Astrocyte (in vitro differentiated cells and primary cell): Measurements from ENCODE around the gene CHST3. TPM values are rescaled to one million over a fixed set of nuclear protein-coding genes. Genes with fewer than 3 reads are reported as not detected.

Experiments
- DNase-seq: peaks from one replicate; pipeline ENCODE4 v3.0.0-alpha.2; 2010; ENCODE audit warnings: low read depth
- FAIRE-seq: peaks from 2 replicates; lab custom pipeline; 2011; peaks lifted over from hg19 to GRCh38; lab: Jason Lieb, UNC
- H2AFZ ChIP-seq: 2 replicates; pipeline ENCODE4 v1.6.0; 2012; ENCODE audit warnings: low read depth, low read length, inconsistent platforms
- H3K27ac ChIP-seq: 2 replicates; pipeline ENCODE4 v1.5.1; 2011; ENCODE audit warnings: low read depth, low read length, inconsistent platforms
- H3K27me3 ChIP-seq: 2 replicates; pipeline ENCODE4 v1.6.0; 2011; ENCODE audit warnings: low read length, inconsistent platforms; ENCODE audit not compliant: insufficient read depth
- H3K36me3 ChIP-seq: 2 replicates; pipeline ENCODE4 v1.5.1; 2011; ENCODE audit warnings: low read length, inconsistent platforms; ENCODE audit not compliant: insufficient read depth
- H3K4me1 ChIP-seq: 2 replicates; pipeline ENCODE4 v1.5.1; 2011; ENCODE audit warnings: low read length, inconsistent platforms; ENCODE audit not compliant: insufficient read depth
- H3K4me2 ChIP-seq: 2 replicates; pipeline ENCODE4 v1.6.0; 2012; ENCODE audit warnings: low read length, inconsistent platforms
- H3K4me3 ChIP-seq: 2 replicates; pipeline ENCODE4 v1.5.1; 2011; ENCODE audit warnings: low read depth, mild to moderate bottlenecking, low read length, inconsistent platforms; ENCODE audit not compliant: insufficient read depth
- H3K79me2 ChIP-seq: 2 replicates; pipeline ENCODE4 v1.6.0; 2012; ENCODE audit warnings: mild to moderate bottlenecking, low read length, inconsistent platforms; ENCODE audit not compliant: insufficient read depth
- H3K9ac ChIP-seq: 2 replicates; pipeline ENCODE4 v1.6.0; 2012; ENCODE audit warnings: mild to moderate bottlenecking, low read length, inconsistent platforms
- H3K9me3 ChIP-seq: 2 replicates; pipeline ENCODE4 v1.5.1; 2012; ENCODE audit warnings: low read depth, mild to moderate bottlenecking, low read length, inconsistent platforms; ENCODE audit not compliant: insufficient read depth
- H4K20me1 ChIP-seq: 2 replicates; pipeline ENCODE4 v1.6.0; 2012; ENCODE audit warnings: low read length, inconsistent platforms; ENCODE audit not compliant: insufficient read depth
- H3K27ac Mint-ChIP-seq: one replicate; pipeline ENCODE4 v1.8.0; 2021; ENCODE audit warnings: mild to moderate bottlenecking, mixed read lengths; ENCODE audit not compliant: unreplicated experiment
- H3K27me3 Mint-ChIP-seq: one replicate; pipeline ENCODE4 v1.8.0; 2021; ENCODE audit warnings: low read depth, mixed read lengths; ENCODE audit not compliant: unreplicated experiment
- H3K36me3 Mint-ChIP-seq: one replicate; pipeline ENCODE4 v1.8.0; 2021; ENCODE audit warnings: low read depth, mixed read lengths; ENCODE audit not compliant: unreplicated experiment
- H3K4me1 Mint-ChIP-seq: one replicate; pipeline ENCODE4 v1.8.0; 2021; ENCODE audit warnings: low read depth, mixed read lengths; ENCODE audit not compliant: unreplicated experiment
- H3K4me3 Mint-ChIP-seq: one replicate; pipeline ENCODE4 v1.8.0; 2021; ENCODE audit warnings: mild to moderate bottlenecking, moderate library complexity, mixed read lengths; ENCODE audit not compliant: unreplicated experiment
- H3K9me3 Mint-ChIP-seq: one replicate; pipeline ENCODE4 v1.8.0; 2021; ENCODE audit warnings: mild to moderate bottlenecking, mixed read lengths; ENCODE audit not compliant: unreplicated experiment
- EZH2 ChIP-seq: IDR thresholded peaks from 2 replicates; pipeline ENCODE4 v1.6.1; 2012; ENCODE audit warnings: mild to moderate bottlenecking, low read length, inconsistent platforms; ENCODE audit not compliant: insufficient read depth
- total RNA-seq: library from RNA; stranded (reverse); gene quantifications from 2 replicates; pipeline ENCODE4 v1.2.1, GENCODE V29; 2021
- TF ChIP-seq, protein P1 (sequence below): IDR thresholded peaks from 2 replicates; pipeline ENCODE4 v1.5.1; 2011; ENCODE audit warnings: low read depth, mild to moderate bottlenecking, inconsistent platforms, low read length, moderate library complexity; ENCODE audit not compliant: insufficient read depth

Gene CHST3
- total RNA-seq, 1 donor from 2014 or later: 43.5 TPM

DNA sequence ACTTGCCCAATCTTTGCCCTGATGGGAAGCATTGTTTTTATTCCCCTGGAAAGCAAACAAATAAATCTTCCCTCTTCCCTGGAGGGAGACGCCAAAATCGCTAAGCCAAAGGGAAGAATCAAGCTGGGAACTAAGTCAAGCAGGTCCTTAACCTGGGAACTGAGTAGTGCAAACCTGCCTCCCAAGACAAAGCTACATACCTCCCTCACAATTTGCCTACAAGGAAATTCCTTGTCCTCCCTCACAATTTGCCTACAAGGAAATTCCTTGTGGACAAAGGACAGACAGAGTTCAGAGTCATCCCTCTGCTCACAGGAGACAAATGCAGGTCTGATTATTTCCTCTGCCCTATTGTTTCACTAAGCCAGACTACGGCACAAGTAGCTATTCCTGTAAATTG lies 73.6 kb downstream of the CHST3 start:
- Mint-ChIP-seq H3K27me3 (no peaks in the 10 kb centered on the region), H3K4me3 (no peak overlapping the region), H3K4me1 (peaks cover 22% of the 10 kb centered on the region), H3K27ac (peak overlapping the region; percentile 10), H3K9me3 (no peaks in the 10 kb centered on the region), H3K36me3 (no peaks in the 10 kb centered on the region)
- FAIRE-seq (no peak), DNase-seq (no peak)
- H3K79me2 ChIP-seq: no peaks in the 10 kb centered on the region
- H2AFZ ChIP-seq: no peak overlapping the region
- no peak overlapping the region for H3K4me3 ChIP-seq
- no peak overlapping the region for H3K4me2 ChIP-seq
- H3K9ac ChIP-seq: no peak overlapping the region
- no peaks in the 10 kb centered on the region for H3K27me3 ChIP-seq
- H3K9me3 ChIP-seq: no peaks in the 10 kb centered on the region
- peaks cover 2% of the 10 kb centered on the region for H3K4me1 ChIP-seq
- no peaks in the 10 kb centered on the region for H4K20me1 ChIP-seq
- TF ChIP-seq EZH2: no peak
- TF ChIP-seq, protein P1, sequence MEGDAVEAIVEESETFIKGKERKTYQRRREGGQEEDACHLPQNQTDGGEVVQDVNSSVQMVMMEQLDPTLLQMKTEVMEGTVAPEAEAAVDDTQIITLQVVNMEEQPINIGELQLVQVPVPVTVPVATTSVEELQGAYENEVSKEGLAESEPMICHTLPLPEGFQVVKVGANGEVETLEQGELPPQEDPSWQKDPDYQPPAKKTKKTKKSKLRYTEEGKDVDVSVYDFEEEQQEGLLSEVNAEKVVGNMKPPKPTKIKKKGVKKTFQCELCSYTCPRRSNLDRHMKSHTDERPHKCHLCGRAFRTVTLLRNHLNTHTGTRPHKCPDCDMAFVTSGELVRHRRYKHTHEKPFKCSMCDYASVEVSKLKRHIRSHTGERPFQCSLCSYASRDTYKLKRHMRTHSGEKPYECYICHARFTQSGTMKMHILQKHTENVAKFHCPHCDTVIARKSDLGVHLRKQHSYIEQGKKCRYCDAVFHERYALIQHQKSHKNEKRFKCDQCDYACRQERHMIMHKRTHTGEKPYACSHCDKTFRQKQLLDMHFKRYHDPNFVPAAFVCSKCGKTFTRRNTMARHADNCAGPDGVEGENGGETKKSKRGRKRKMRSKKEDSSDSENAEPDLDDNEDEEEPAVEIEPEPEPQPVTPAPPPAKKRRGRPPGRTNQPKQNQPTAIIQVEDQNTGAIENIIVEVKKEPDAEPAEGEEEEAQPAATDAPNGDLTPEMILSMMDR: no peak
- no peak overlapping the region for H3K27ac ChIP-seq
- no peaks in the 10 kb centered on the region for H3K36me3 ChIP-seq

DNA sequence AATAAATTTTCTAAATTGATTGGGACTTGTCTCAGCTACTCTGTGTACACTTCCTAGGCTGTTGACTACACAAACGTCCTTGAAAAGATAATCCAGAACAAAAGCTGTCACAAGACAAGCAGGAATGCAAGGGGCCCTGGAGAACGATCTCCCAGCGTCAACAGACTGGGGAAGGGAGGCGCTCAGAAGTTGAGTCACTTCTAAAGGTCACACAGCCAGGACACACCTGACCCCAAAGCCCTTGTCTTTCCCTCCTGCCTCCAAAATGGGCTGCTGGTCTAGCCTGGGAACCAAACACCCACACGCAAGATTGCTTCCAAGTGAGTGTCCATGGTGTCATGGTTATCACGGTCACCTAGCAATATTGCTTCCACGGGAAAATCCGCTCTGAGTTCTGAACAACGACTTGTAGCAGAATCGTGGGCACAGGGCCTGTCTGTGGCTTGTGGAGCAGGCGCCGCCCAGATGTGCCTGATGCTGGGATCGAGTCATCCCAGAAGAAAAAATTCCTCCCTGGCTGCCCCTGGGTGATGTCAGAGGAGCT lies 74.3 kb downstream of the CHST3 start:
- Mint-ChIP-seq H3K36me3 (no peaks in the 10 kb centered on the region), H3K27ac (peak overlapping the region; percentile 84), H3K4me3 (no peak overlapping the region), H3K27me3 (no peaks in the 10 kb centered on the region), H3K9me3 (no peaks in the 10 kb centered on the region), H3K4me1 (peaks cover 29% of the 10 kb centered on the region)
- no peak overlapping the region for H3K9ac ChIP-seq
- FAIRE-seq (no peak), DNase-seq (peak; percentile 27)
- H3K27ac ChIP-seq: no peak overlapping the region
- no peak overlapping the region for H3K4me2 ChIP-seq
- H3K27me3 ChIP-seq: no peaks in the 10 kb centered on the region
- no peaks in the 10 kb centered on the region for H3K36me3 ChIP-seq
- TF ChIP-seq, protein P1: no peak
- TF ChIP-seq EZH2: no peak
- no peak overlapping the region for H3K4me3 ChIP-seq
- no peaks in the 10 kb centered on the region for H3K9me3 ChIP-seq
- H4K20me1 ChIP-seq: no peaks in the 10 kb centered on the region
- H3K79me2 ChIP-seq: no peaks in the 10 kb centered on the region
- H3K4me1 ChIP-seq: peaks cover 2% of the 10 kb centered on the region
- no peak overlapping the region for H2AFZ ChIP-seq

DNA sequence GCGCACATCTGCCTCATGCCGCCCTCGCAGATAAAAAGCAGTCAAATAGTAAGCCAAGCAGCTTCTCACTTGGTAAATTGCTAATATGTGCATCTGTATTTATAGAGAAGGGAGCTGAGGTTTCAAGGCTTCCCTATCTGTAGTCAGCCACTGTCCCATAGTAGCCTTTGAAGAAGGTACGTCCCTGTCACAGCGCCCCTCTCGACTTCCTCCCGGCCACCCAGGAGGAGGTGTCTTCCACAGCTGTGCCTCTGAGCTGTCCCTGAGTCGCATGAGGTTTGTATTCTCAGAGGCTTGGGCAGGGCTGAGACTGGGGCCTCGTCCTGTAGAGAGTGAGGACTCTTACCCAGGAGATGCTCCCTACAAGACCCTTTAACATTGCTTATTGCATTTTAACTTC lies 75.2 kb downstream of the CHST3 start:
- TF ChIP-seq, protein P1: no peak
- H2AFZ ChIP-seq: no peak overlapping the region
- H4K20me1 ChIP-seq: no peaks in the 10 kb centered on the region
- H3K27me3 ChIP-seq: no peaks in the 10 kb centered on the region
- H3K4me1 ChIP-seq: peaks cover 2% of the 10 kb centered on the region
- H3K4me3 ChIP-seq: no peak overlapping the region
- FAIRE-seq (no peak), DNase-seq (no peak)
- H3K4me2 ChIP-seq: no peak overlapping the region
- no peaks in the 10 kb centered on the region for H3K36me3 Mint-ChIP-seq
- no peaks in the 10 kb centered on the region for H3K36me3 ChIP-seq
- H3K27ac Mint-ChIP-seq: peak overlapping the region; percentile 84
- peaks cover 30% of the 10 kb centered on the region for H3K4me1 Mint-ChIP-seq
- no peaks in the 10 kb centered on the region for H3K9me3 ChIP-seq
- H3K27ac ChIP-seq: no peak overlapping the region
- no peaks in the 10 kb centered on the region for H3K79me2 ChIP-seq
- H3K9ac ChIP-seq: no peak overlapping the region
- H3K27me3 Mint-ChIP-seq: no peaks in the 10 kb centered on the region
- H3K9me3 Mint-ChIP-seq: no peaks in the 10 kb centered on the region
- no peak overlapping the region for H3K4me3 Mint-ChIP-seq
